Activated T-helper 1 cell treated with Interleukin-2 at 50 U/mL for 16 hours (primary cell): ENCODE measurements around the gene ABCA7.

Source experiments
- DNase-seq: peaks from one replicate; pipeline ENCODE4 v3.0.0-alpha.2; 2020; ENCODE audit warnings: low read depth

The ABCA7 gene

GRCh38 chr19:1087813-1088415, 48.0 kb downstream of the ABCA7 start:
- DNase-seq = no peak

GRCh38 chr19:1088416-1089010, 48.6 kb downstream of the ABCA7 start:
- DNase-seq = no peak

GRCh38 chr19:1089126-1089771, 49.3 kb downstream of the ABCA7 start:
- DNase-seq = no peak

GRCh38 chr19:1089891-1090290, 50.0 kb downstream of the ABCA7 start:
- no peak for DNase-seq

- DNase-seq = no peak
These were observed 51.0 kb downstream of the ABCA7 start for GRCh38 chr19:1090731-1091543.

- no peak for DNase-seq
These were observed 51.8 kb downstream of the ABCA7 start for GRCh38 chr19:1091544-1092175.

- no peak for DNase-seq
These were observed 53.4 kb downstream of the ABCA7 start for GRCh38 chr19:1093330-1093729.

- DNase-seq = no peak
These were observed 54.1 kb downstream of the ABCA7 start for GRCh38 chr19:1093811-1094553.

- no peak for DNase-seq
These were observed 54.7 kb downstream of the ABCA7 start for GRCh38 chr19:1094655-1094977.

GRCh38 chr19:1094978-1095701, 55.2 kb downstream of the ABCA7 start, which contains the start of gene POLR2E:
TSS of gene POLR2E (minus strand) at chr19:1095375. CDS start at chr19:1095315, 60 bp downstream.
- peak; percentile 98 for DNase-seq

- no peak for DNase-seq
These were observed 57.9 kb downstream of the ABCA7 start for GRCh38 chr19:1097810-1098176.

GRCh38 chr19:1098177-1099051, 58.5 kb downstream of the ABCA7 start:
- no peak for DNase-seq

GRCh38 chr19:1101337-1101698, 61.4 kb downstream of the ABCA7 start:
- no peak for DNase-seq

- DNase-seq = no peak
These were observed 62.7 kb downstream of the ABCA7 start for GRCh38 chr19:1102407-1103131.

GRCh38 chr19:1103132-1103707, 63.3 kb downstream of the ABCA7 start:
- no peak for DNase-seq

GRCh38 chr19:1103708-1104310, 63.9 kb downstream of the ABCA7 start, which contains the start of gene GPX4:
TSS of gene GPX4 (plus strand) at chr19:1103994. CDS start at chr19:1104044, 50 bp downstream.
- DNase-seq = peak; percentile 98

GRCh38 chr19:1104311-1105007, 64.6 kb downstream of the ABCA7 start:
- peak; percentile 62 for DNase-seq
